H9 (cell line): ENCODE data around the gene KIAA1614. TPM values are rescaled to one million over a fixed set of nuclear protein-coding genes. Genes with fewer than 3 reads are reported as not detected.

ENCODE experiments used
- DNase-seq: peaks from one replicate; pipeline ENCODE4 v3.0.0-alpha.2; 2017
- H2AFZ ChIP-seq: one replicate; pipeline ENCODE4 v1.6.1; 2013; ENCODE audit warnings: mild to moderate bottlenecking, low read length, control low read depth, moderate library complexity
- H2AK5ac ChIP-seq: 2 replicates; pipeline ENCODE4 v1.6.1; 2013; ENCODE audit warnings: low read length, control low read depth, mixed read lengths; ENCODE audit not compliant: insufficient read length
- H2BK120ac ChIP-seq: one replicate; pipeline ENCODE4 v1.6.1; 2013; ENCODE audit warnings: low read depth, mild to moderate bottlenecking, low read length, control low read depth, inconsistent platforms; ENCODE audit not compliant: poor library complexity, severe bottlenecking
- H2BK12ac ChIP-seq: 2 replicates; pipeline ENCODE4 v1.6.1; 2013; ENCODE audit warnings: low read length, control low read depth, mixed read lengths, low read depth; ENCODE audit not compliant: insufficient read length
- H2BK15ac ChIP-seq: 2 replicates; pipeline ENCODE4 v1.6.1; 2013; ENCODE audit warnings: low read depth, low read length, control low read depth
- H2BK20ac ChIP-seq: one replicate; pipeline ENCODE4 v1.6.1; 2013; ENCODE audit warnings: low read depth, mild to moderate bottlenecking, low read length, control low read depth, inconsistent platforms; ENCODE audit not compliant: poor library complexity, severe bottlenecking
- H2BK5ac ChIP-seq: 2 replicates; pipeline ENCODE4 v1.6.1; 2013; ENCODE audit warnings: low read length, control low read depth, mixed read lengths; ENCODE audit not compliant: insufficient read length
- H3K14ac ChIP-seq: 2 replicates; pipeline ENCODE4 v1.6.1; 2013; ENCODE audit warnings: low read length, control low read depth; ENCODE audit not compliant: insufficient read depth
- H3K18ac ChIP-seq: 2 replicates; pipeline ENCODE4 v1.6.1; 2013; ENCODE audit warnings: low read depth, mild to moderate bottlenecking, mixed read lengths, low read length, control low read depth; ENCODE audit not compliant: insufficient read length
- H3K23ac ChIP-seq: 2 replicates; pipeline ENCODE4 v1.6.1; 2013; ENCODE audit warnings: low read length, control low read depth, mixed read lengths, low read depth; ENCODE audit not compliant: insufficient read length
- H3K23me2 ChIP-seq: 2 replicates; pipeline ENCODE4 v1.6.1; 2013; ENCODE audit warnings: low read depth, mild to moderate bottlenecking, mixed read lengths, low read length, control low read depth; ENCODE audit not compliant: insufficient read length, poor library complexity, severe bottlenecking
- H3K27ac ChIP-seq: 2 replicates; pipeline ENCODE4 v1.5.1; 2013; ENCODE audit warnings: low read length, control low read depth, mixed read lengths, low read depth; ENCODE audit not compliant: insufficient read length
- H3K27me3 ChIP-seq: 2 replicates; pipeline ENCODE4 v1.6.1; 2013; ENCODE audit warnings: low read length, control low read depth, inconsistent platforms; ENCODE audit not compliant: insufficient read depth
- H3K4ac ChIP-seq: 2 replicates; pipeline ENCODE4 v1.6.1; 2013; ENCODE audit warnings: low read depth, mild to moderate bottlenecking, control low read depth, inconsistent platforms, low read length, moderate library complexity
- H3K4me1 ChIP-seq: 2 replicates; pipeline ENCODE4 v1.6.1; 2013; ENCODE audit warnings: low read length, control low read depth, inconsistent platforms; ENCODE audit not compliant: insufficient read depth
- H3K4me2 ChIP-seq: 2 replicates; pipeline ENCODE4 v1.6.1; 2013; ENCODE audit warnings: low read length, control low read depth, mixed read lengths; ENCODE audit not compliant: insufficient read length, insufficient read depth
- H3K56ac ChIP-seq: 2 replicates; pipeline ENCODE4 v1.6.1; 2013; ENCODE audit warnings: low read depth, mild to moderate bottlenecking, mixed read lengths, low read length, control low read depth; ENCODE audit not compliant: insufficient read length
- H3K79me1 ChIP-seq: 2 replicates; pipeline ENCODE4 v1.6.1; 2013; ENCODE audit warnings: low read depth, mild to moderate bottlenecking, moderate library complexity, low read length, control low read depth, inconsistent platforms; ENCODE audit not compliant: insufficient read depth, poor library complexity, severe bottlenecking
- H3K79me2 ChIP-seq: 2 replicates; pipeline ENCODE4 v1.6.1; 2013; ENCODE audit warnings: low read length, control low read depth, inconsistent platforms; ENCODE audit not compliant: insufficient read depth
- H3K9ac ChIP-seq: 2 replicates; pipeline ENCODE4 v1.6.1; 2013; ENCODE audit warnings: low read length, control low read depth, mixed read lengths; ENCODE audit not compliant: insufficient read length; ENCODE audit errors: extremely low read depth
- H3K9me3 ChIP-seq: one replicate; pipeline ENCODE4 v1.6.1; 2013; ENCODE audit warnings: low read depth, low read length, inconsistent platforms; ENCODE audit not compliant: control insufficient read depth
- H3T11ph ChIP-seq: one replicate; pipeline ENCODE4 v1.6.1; 2013; ENCODE audit warnings: mild to moderate bottlenecking, low read length, control low read depth, inconsistent platforms
- H4K20me1 ChIP-seq: one replicate; pipeline ENCODE4 v1.6.1; 2013; ENCODE audit not compliant: control insufficient read depth, insufficient read length, insufficient read depth
- H4K5ac ChIP-seq: 2 replicates; pipeline ENCODE4 v1.6.1; 2013; ENCODE audit warnings: low read depth, mild to moderate bottlenecking, mixed read lengths, low read length, control low read depth; ENCODE audit not compliant: insufficient read length
- H4K8ac ChIP-seq: replicated peaks from 2 replicates; pipeline ENCODE4 v1.6.1; 2013; ENCODE audit warnings: low read length, control low read depth, mixed read lengths, low read depth; ENCODE audit not compliant: insufficient read length
- H4K91ac ChIP-seq: 2 replicates; pipeline ENCODE4 v1.6.1; 2013; ENCODE audit warnings: low read depth, mild to moderate bottlenecking, moderate library complexity, mixed read lengths, low read length, control low read depth; ENCODE audit not compliant: insufficient read length
- H3K27ac Mint-ChIP-seq, 3 experiments: 2 replicates in 2 of 3; 3 replicates in 1 of 3; pipeline ENCODE4 v1.8.0; 2020 to 2021; ENCODE audit warnings: mixed read lengths in 3 of 3, mild to moderate bottlenecking in 1 of 3, moderate library complexity in 1 of 3
- H3K27me3 Mint-ChIP-seq: 2 replicates; pipeline ENCODE4 v1.8.0; 2021; ENCODE audit warnings: low read depth, mild to moderate bottlenecking, moderate library complexity, mixed read lengths
- H3K36me3 Mint-ChIP-seq, 3 experiments: 2 replicates in 2 of 3; 3 replicates in 1 of 3; pipeline ENCODE4 v1.8.0; 2020 to 2021; ENCODE audit warnings: low read depth in 3 of 3, mixed read lengths in 3 of 3; ENCODE audit not compliant: insufficient read depth in 1 of 3
- H3K4me1 Mint-ChIP-seq, 2 experiments: 2 replicates each; pipeline ENCODE4 v1.8.0; 2020; ENCODE audit warnings: mixed read lengths in 2 of 2
- H3K4me3 Mint-ChIP-seq, 2 experiments: 2 replicates in 1 of 2; 3 replicates in 1 of 2; pipeline ENCODE4 v1.8.0; 2020 to 2021; ENCODE audit warnings: mild to moderate bottlenecking in 2 of 2, mixed read lengths in 2 of 2, moderate library complexity in 1 of 2
- H3K9me3 Mint-ChIP-seq, 2 experiments: 2 replicates in 1 of 2; 3 replicates in 1 of 2; pipeline ENCODE4 v1.8.0; 2020; ENCODE audit warnings: mild to moderate bottlenecking in 2 of 2, mixed read lengths in 2 of 2, moderate library complexity in 1 of 2
- WGBS: extraction: QIAGEN DNeasy Blood & Tissue Kit; methylation state at CpG from one replicate; pipeline ENCODE4 v1.1.7; 2013; ENCODE audit warnings: missing lambda C conversion rate, low lambda C conversion rate, mixed read lengths; ENCODE audit not compliant: insufficient read length; ENCODE audit errors: extremely low coverage; 5-methylcytosine and 5-hydroxymethylcytosine counted together
- total RNA-seq: library from RNA; stranded (reverse); gene quantifications from 2 replicates; pipeline ENCODE4 v1.2.1, GENCODE V29; 2021
- TF ChIP-seq, protein P1 (sequence below): fragments of 200-600 bp; sonication (generic); conservative IDR thresholded peaks from 3 replicates; pipeline ENCODE4 v1.8.0; 2021; ENCODE audit warnings: antibody characterized with exemption, mild to moderate bottlenecking

Gene KIAA1614
- total RNA-seq, 1 experiment from 2014 or later = 1.3 TPM

GRCh38 chr1:180997843-180998504, 85.3 kb downstream of the KIAA1614 start:
- no peak for DNase-seq
- Histone ChIP-seq H3K79me1 (no peaks in the 10 kb centered on the region), H2BK120ac (no peak overlapping the region), H3K23ac (no peak overlapping the region), H3K4me1 (no peaks in the 10 kb centered on the region), H3K4ac (no peak overlapping the region), H4K20me1 (no peaks in the 10 kb centered on the region), H3K9me3 (no peaks in the 10 kb centered on the region), H4K8ac (no peak overlapping the region), H3T11ph (no peak overlapping the region), H2BK20ac (no peak overlapping the region), H4K91ac (no peak overlapping the region), H3K18ac (no peak overlapping the region), H2BK5ac (no peak overlapping the region), H2AFZ (no peak overlapping the region), H3K56ac (no peak overlapping the region), H3K9ac (no peak overlapping the region), H3K14ac (no peak overlapping the region), H4K5ac (no peak overlapping the region), H3K79me2 (0 out of 2 replicates have a peak, but pooled peaks cover 3% of the 10 kb centered on the region), H3K4me2 (no peak overlapping the region), H2BK15ac (no peak overlapping the region), H3K23me2 (no peaks in the 10 kb centered on the region), H3K27me3 (no peaks in the 10 kb centered on the region), H3K27ac (no peak overlapping the region), H2AK5ac (no peak overlapping the region), H2BK12ac (no peak overlapping the region)
- WGBS = no CpG with 5 or more reads among the region's 4 CpGs
- Mint-ChIP-seq H3K4me1 (no peaks in the 10 kb centered on the region), H3K9me3 (no peaks in the 10 kb centered on the region), H3K27ac (peak overlapping the region in 1 of 3 experiments; percentile 53; a peak in 1 of 7 replicates), H3K4me3 (no peak overlapping the region), H3K36me3 (peaks cover 6 to 35% (median 35%) of the 10 kb centered on the region in 3 experiments; a peak in 6 of 7 replicates), H3K27me3 (no peaks in the 10 kb centered on the region)
- TF ChIP-seq, protein P1, sequence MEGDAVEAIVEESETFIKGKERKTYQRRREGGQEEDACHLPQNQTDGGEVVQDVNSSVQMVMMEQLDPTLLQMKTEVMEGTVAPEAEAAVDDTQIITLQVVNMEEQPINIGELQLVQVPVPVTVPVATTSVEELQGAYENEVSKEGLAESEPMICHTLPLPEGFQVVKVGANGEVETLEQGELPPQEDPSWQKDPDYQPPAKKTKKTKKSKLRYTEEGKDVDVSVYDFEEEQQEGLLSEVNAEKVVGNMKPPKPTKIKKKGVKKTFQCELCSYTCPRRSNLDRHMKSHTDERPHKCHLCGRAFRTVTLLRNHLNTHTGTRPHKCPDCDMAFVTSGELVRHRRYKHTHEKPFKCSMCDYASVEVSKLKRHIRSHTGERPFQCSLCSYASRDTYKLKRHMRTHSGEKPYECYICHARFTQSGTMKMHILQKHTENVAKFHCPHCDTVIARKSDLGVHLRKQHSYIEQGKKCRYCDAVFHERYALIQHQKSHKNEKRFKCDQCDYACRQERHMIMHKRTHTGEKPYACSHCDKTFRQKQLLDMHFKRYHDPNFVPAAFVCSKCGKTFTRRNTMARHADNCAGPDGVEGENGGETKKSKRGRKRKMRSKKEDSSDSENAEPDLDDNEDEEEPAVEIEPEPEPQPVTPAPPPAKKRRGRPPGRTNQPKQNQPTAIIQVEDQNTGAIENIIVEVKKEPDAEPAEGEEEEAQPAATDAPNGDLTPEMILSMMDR = no peak

Other genes with a start within 250 kb of the KIAA1614 start
- 30.4 and 30.7 TPM in 2 replicates for gene STX6, start 110.0 kb downstream of the KIAA1614 start, total RNA-seq
- gene MR1, start 121.1 kb downstream of the KIAA1614 start, total RNA-seq = 0.02 and 0.07 TPM in 2 replicates
- gene IER5, start 175.8 kb downstream of the KIAA1614 start, total RNA-seq = 6.7 and 7.6 TPM in 2 replicates